Keratinocyte (primary cell): ENCODE measurements around the gene ELMOD1.

Experiments used
- EZH2 ChIP-seq: IDR thresholded peaks from one replicate; pipeline ENCODE4 v1.6.1; 2012; ENCODE audit warnings: inconsistent platforms, mild to moderate bottlenecking, low read length, moderate library complexity
- TF ChIP-seq, protein P1 (sequence below), 3 experiments: IDR thresholded peaks in 1 of 3; conservative IDR thresholded peaks in 1 of 3; optimal IDR thresholded peaks in 1 of 3; 2 replicates in 2 of 3; 3 replicates in 1 of 3; pipeline versions ENCODE3 to v1.5.1; 2011; ENCODE audit warnings: low read length in 3 of 3, mild to moderate bottlenecking in 3 of 3, moderate library complexity in 2 of 3, control low read depth in 1 of 3, inconsistent platforms in 1 of 3; ENCODE audit not compliant: insufficient read depth in 2 of 3; ENCODE audit errors: extremely low read depth in 1 of 3

DNA sequence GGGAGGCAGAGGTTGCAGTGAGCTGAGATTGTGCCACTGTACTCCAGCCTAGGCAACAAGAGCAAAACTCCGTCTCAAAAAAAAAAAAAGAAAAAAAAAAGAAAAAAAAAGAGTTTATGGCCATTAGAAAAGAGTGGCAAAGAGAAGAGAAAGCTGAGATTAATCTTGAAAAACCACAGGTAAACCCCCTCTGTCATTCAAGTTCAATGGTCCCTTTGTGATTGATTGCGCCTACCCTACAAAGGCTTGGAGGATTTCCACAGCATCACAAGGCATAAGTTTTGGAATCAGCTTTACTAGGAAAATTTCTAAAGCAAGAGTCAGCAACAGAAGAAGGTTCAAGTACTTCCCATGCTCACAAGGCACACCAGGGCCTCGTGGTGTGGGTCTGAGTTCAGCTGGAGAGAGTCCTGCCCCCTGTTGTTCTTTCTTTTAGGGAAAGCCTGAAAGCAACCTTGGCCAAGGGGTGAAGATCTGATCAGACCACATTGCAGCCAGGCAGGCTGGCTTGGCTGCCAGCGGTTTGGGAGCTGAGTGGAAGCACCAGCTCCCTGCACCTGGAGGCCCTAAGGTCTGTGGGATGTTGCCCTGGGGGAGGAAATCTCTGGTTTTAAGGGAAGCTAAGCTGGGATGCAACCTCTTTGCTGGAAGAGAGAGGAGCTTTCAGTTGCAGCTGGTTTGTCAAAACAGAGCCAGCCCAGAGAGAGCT, 79.1 kb downstream of the ELMOD1 start:
- TF ChIP-seq, protein P1, sequence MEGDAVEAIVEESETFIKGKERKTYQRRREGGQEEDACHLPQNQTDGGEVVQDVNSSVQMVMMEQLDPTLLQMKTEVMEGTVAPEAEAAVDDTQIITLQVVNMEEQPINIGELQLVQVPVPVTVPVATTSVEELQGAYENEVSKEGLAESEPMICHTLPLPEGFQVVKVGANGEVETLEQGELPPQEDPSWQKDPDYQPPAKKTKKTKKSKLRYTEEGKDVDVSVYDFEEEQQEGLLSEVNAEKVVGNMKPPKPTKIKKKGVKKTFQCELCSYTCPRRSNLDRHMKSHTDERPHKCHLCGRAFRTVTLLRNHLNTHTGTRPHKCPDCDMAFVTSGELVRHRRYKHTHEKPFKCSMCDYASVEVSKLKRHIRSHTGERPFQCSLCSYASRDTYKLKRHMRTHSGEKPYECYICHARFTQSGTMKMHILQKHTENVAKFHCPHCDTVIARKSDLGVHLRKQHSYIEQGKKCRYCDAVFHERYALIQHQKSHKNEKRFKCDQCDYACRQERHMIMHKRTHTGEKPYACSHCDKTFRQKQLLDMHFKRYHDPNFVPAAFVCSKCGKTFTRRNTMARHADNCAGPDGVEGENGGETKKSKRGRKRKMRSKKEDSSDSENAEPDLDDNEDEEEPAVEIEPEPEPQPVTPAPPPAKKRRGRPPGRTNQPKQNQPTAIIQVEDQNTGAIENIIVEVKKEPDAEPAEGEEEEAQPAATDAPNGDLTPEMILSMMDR (optimal IDR thresholded peaks at IDR 0.05 in 1 of 3, IDR thresholded peaks at IDR 0.05 in 1 of 3, conservative IDR thresholded peaks at IDR 0.05 in 1 of 3; ENCODE audit: extremely low read depth in 1 of 3, insufficient read depth in 2 of 3, low read length in 3 of 3) = no peak
- TF ChIP-seq EZH2 = no peak
